Stimulated activated CD8-positive, alpha-beta memory T cell treated with anti-CD3 and anti-CD28 coated beads, Interleukin-12 subunit alpha, Interleukin-12 subunit beta, amount 100 ng/mL, for 4 hours (primary cell): ENCODE data around the gene KCNQ2.

Source experiments
- DNase-seq: peaks from one replicate; pipeline ENCODE4 v3.0.0-alpha.2; 2020; ENCODE audit warnings: low read depth

Gene KCNQ2

DNA sequence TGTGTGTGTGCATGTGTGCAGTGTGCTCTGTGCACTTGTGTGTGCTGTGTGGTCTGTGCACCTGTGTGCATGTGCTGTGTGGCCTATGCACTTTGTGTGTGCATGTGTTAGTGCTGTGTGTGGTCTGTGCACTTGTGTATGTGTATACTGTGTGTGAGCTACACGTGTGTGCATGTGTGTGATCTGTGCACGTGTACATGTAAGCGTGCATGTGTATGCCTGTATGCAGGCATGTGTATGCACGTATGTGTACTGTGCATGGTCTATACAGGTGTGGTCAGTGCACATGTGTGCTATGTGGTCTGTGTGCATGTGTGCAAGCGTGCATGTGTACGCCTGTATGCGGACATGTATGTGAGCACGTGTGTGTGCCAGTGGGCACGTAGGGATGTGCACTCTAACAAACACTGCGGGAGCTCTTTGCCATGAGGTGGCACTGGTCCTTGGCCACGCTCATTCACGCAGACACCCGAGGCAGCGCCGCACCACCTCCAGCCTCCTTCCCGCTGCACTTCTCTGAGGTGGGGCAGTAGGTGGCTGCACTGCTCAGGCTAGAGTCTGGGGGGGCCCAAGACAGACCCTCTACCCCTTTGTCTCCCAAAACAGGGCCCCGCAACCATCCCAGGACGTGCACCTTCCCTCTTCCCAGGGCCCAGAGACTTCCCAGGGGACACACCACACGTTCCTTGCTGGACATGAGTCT is 68.9 kb downstream of the KCNQ2 start:
- DNase-seq, result no peak

DNA sequence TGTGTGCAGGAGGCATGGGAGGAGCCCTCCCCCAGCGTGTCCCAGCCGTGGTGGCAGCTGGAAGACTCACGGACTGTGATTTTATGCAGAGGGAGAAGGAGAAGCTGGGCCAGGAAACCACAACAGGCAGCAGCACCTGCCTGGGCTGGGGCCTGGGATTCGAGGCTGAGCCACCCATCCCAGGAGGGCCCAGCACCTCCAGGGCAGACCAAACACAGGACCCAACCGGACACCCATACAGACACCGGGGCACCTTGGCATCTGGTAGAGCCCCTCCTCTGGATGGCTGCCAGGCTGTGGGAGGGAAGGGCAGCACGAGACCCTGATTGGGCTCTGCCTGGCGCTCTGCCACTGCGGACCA is 69.6 kb downstream of the KCNQ2 start:
- DNase-seq, result no peak

GRCh38 chr20:63402181-63402859 is 70.1 kb downstream of the KCNQ2 start:
- no peak for DNase-seq

GRCh38 chr20:63401384-63402110 is 70.9 kb downstream of the KCNQ2 start:
- DNase-seq, result no peak

- no peak for DNase-seq
These were observed 71.8 kb downstream of the KCNQ2 start for GRCh38 chr20:63400486-63401210.

DNA sequence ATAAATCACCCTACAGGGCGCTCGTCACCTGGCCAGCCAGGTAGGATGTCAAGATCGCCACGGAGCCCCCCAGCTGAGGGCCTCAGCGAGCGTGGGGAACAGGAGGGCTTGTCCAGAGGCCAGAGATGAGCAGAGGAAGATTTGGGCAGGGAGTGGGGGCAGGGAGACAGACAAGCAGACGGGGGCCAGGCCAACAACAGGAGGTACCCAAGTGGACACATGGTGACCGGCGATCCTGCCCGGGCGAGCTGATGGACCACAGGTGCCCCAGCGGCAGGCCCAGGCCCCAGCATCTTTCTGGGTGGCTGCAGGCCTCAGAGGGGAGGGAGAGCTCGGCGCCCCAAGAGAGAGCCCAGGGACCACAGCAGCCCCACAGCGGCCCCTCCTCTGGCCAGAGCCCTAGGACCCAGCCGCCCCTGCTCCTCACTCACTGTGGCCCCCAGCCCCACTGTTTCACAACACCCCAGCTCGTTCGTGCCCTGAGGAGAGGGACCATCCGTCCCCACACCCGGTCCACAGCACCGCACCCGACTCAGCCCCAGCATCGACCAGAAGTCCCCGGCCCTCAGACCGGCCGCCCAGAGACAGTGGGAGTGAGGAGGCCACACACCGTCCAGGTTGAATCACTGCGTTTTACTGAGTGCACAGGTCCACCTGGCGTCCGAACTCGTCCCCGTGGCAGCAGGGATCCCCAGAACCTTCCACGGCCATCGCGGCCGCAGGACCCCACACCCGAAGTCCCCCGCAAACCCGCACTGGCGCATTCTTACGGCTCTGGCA is 72.7 kb downstream of the KCNQ2 start:
- no peak for DNase-seq

GRCh38 chr20:63398744-63399514 is 73.5 kb downstream of the KCNQ2 start:
- no peak for DNase-seq

GRCh38 chr20:63397946-63398450 is 74.5 kb downstream of the KCNQ2 start:
- no peak for DNase-seq

GRCh38 chr20:63397155-63397843 is 75.2 kb downstream of the KCNQ2 start:
- DNase-seq, result no peak

- no peak for DNase-seq
These were observed 76.2 kb downstream of the KCNQ2 start for GRCh38 chr20:63396300-63396699.

- DNase-seq, result no peak
These were observed 76.7 kb downstream of the KCNQ2 start for GRCh38 chr20:63395723-63396122.

- DNase-seq, result no peak
These were observed 77.5 kb downstream of the KCNQ2 start for GRCh38 chr20:63394920-63395455.

DNA sequence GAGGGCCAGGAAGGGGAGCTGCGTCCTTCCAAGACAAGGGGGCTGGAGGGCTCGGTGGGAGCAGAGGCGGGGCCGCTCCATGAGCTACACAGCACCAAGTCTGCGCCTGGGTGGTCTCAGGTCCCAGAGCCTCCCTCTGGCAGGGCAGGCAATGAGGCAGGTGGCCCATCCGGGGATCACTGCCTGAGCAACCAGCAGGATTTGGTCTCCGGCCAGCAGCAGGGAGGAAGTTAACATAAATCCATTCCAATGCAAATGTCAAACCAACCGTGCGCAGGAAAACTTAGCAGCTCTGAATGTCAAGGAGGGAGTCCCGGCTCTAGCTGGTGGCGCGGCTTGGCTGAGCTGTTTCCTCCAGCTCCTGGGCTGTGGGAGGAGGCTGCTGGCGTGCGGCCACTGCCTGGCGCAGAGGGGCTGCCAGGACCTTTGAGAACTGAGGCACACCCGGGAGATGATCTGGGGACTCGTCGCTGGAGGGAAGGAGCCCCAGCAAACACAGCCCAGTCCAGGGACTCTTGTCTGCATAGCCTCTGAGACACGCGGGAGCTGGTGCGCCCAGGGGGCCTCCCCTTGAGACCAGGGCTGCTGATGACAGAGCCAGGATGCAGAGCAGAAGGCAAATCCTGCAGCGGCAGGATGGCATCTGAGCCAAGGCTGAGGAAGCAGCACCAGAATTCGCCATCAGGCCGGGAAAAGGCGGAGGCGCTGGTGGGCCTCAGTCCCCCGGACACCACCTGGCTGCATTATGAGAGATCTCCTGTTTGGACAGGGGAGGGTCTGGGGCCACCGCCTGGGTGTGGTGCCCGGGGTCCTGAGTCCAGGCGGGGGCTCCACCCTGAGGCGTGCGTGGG is 78.2 kb downstream of the KCNQ2 start:
- DNase-seq, result no peak

DNA sequence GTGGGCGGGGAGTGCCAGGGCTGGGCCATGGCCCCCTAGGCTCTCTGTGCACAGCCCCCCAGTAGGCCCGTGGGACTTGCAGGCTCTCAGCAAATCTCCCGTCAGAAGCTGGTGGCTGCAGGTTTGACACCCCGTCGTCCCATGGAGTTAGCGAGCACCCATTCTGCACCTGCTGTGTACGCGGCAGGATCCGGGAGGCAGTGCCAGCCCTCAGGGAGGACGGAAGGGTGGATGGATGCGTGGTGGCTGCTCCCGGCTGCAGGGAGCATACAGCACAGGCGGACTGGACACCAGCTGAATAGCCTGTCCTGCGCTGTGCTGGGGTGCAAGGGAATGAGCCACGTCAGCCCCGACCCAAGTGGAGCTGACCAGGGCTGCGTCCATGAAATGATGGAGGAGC is 78.9 kb downstream of the KCNQ2 start:
- no peak for DNase-seq

- no peak for DNase-seq
These were observed 79.7 kb downstream of the KCNQ2 start for GRCh38 chr20:63392465-63393365.

- no peak for DNase-seq
These were observed 84.5 kb downstream of the KCNQ2 start for GRCh38 chr20:63387917-63388316.

DNA sequence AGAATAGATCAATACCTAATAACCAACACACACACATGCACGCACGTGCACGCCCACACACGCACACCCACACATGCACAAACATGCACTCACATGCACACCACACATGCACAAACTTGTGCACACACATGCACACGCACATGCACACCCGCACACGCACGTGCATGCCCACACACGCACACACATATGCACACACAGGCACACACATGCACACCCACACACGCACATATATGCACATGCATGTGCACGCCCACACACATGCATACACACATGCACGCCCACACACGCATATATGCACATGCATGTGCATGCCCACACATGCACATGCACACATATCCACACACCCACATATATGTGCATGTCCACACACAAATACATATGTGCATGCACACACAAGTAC is 85.1 kb downstream of the KCNQ2 start:
- no peak for DNase-seq

- DNase-seq, result no peak
These were observed 86.0 kb downstream of the KCNQ2 start for GRCh38 chr20:63386491-63386890.
